Neural cell (in vitro differentiated cells): ENCODE data around the gene VAV2. TPM values are rescaled to one million over a fixed set of nuclear protein-coding genes. Genes with fewer than 3 reads are reported as not detected.

Experiments used
- H2AFZ ChIP-seq: fragments of 200-600, 300-800 bp; sonication (generic), shearing (Covaris generic); 2 replicates; pipeline ENCODE4 v1.6.0; 2014; ENCODE audit warnings: low read depth, mild to moderate bottlenecking, antibody characterized with exemption, low read length, moderate library complexity
- H3F3A ChIP-seq: fragments of 200-600 bp; shearing (Covaris generic); 2 replicates; pipeline ENCODE4 v1.6.1; 2016; ENCODE audit warnings: mild to moderate bottlenecking, moderate library complexity, mixed read lengths, antibody characterized with exemption, low read length; ENCODE audit not compliant: insufficient read depth, poor library complexity, severe bottlenecking
- H3K27ac ChIP-seq: fragments of 200-600, 300-800 bp; sonication (generic), shearing (Covaris generic); 2 replicates; pipeline ENCODE4 v1.5.1; 2014; ENCODE audit warnings: mild to moderate bottlenecking, low read length, moderate library complexity
- H3K27me3 ChIP-seq: fragments of 300-800, 200-600 bp; sonication (generic), shearing (Covaris generic); 2 replicates; pipeline ENCODE4 v1.6.0; 2014; ENCODE audit warnings: mild to moderate bottlenecking, low read depth, low read length, moderate library complexity; ENCODE audit not compliant: insufficient read depth
- H3K36me3 ChIP-seq: fragments of 300-800, 200-600 bp; sonication (generic), shearing (Covaris generic); 2 replicates; pipeline ENCODE4 v1.5.1; 2014; ENCODE audit warnings: mild to moderate bottlenecking, antibody characterized with exemption, low read length, moderate library complexity; ENCODE audit not compliant: insufficient read depth
- H3K4me2 ChIP-seq: fragments of 300-800, 200-600 bp; sonication (generic), shearing (Covaris generic); 2 replicates; pipeline ENCODE4 v1.6.0; 2014; ENCODE audit warnings: mild to moderate bottlenecking, low read length
- H3K4me3 ChIP-seq: fragments of 300-800, 200-600 bp; sonication (generic), shearing (Covaris generic); 2 replicates; pipeline ENCODE4 v1.5.1; 2014; ENCODE audit warnings: mild to moderate bottlenecking, low read length, moderate library complexity
- H3K79me2 ChIP-seq: fragments of 200-600 bp; shearing (Covaris generic); replicated peaks from 2 replicates; pipeline ENCODE4 v1.6.0; 2014; ENCODE audit warnings: mild to moderate bottlenecking, low read length, moderate library complexity; ENCODE audit not compliant: insufficient read depth
- H3K9ac ChIP-seq: fragments of 300-800, 200-600 bp; sonication (generic), shearing (Covaris generic); 2 replicates; pipeline ENCODE4 v1.6.1; 2016; ENCODE audit warnings: mild to moderate bottlenecking, low read length, mixed read lengths
- H3K9me2 ChIP-seq: fragments of 200-600 bp; shearing (Covaris generic); 2 replicates; pipeline ENCODE4 v1.6.1; 2016; ENCODE audit warnings: mild to moderate bottlenecking, low read length, mixed read lengths; ENCODE audit not compliant: insufficient read depth
- H3K9me3 ChIP-seq: fragments of 200-600, 300-800 bp; sonication (generic), shearing (Covaris generic); 2 replicates; pipeline ENCODE4 v1.6.1; 2016; ENCODE audit warnings: mild to moderate bottlenecking, mixed run types, low read length, moderate library complexity, mixed read lengths
- H4K20me1 ChIP-seq: fragments of 200-600 bp; shearing (Covaris generic); 2 replicates; pipeline ENCODE4 v1.6.1; 2016; ENCODE audit warnings: mild to moderate bottlenecking, mixed run types; ENCODE audit not compliant: insufficient read depth
- CTCF ChIP-seq: fragments of 450-650 bp; IDR thresholded peaks from 2 replicates; pipeline ENCODE4 v1.5.1; 2014; ENCODE audit warnings: antibody characterized with exemption, mild to moderate bottlenecking, moderate library complexity; ENCODE audit not compliant: poor library complexity, severe bottlenecking
- EP300 ChIP-seq: fragments of 450-650 bp; conservative IDR thresholded peaks from 2 replicates; pipeline ENCODE4 v1.6.1; 2014; ENCODE audit warnings: antibody characterized with exemption, mild to moderate bottlenecking, moderate library complexity; ENCODE audit not compliant: poor library complexity, severe bottlenecking
- EZH2 ChIP-seq: fragments of 200-600, 300-800 bp; shearing (Covaris generic), sonication (generic); IDR thresholded peaks from 2 replicates; pipeline ENCODE4 v1.6.1; 2014; ENCODE audit warnings: antibody characterized with exemption, low read length, borderline replicate concordance, mild to moderate bottlenecking; ENCODE audit not compliant: insufficient read depth, poor library complexity, severe bottlenecking
- MXI1 ChIP-seq: fragments of 450-650 bp; conservative IDR thresholded peaks from 2 replicates; pipeline ENCODE4 v1.6.1; 2014; ENCODE audit warnings: antibody characterized with exemption, mild to moderate bottlenecking; ENCODE audit not compliant: poor library complexity, severe bottlenecking
- POLR2AphosphoS5 ChIP-seq: IDR thresholded peaks from 2 replicates; pipeline ENCODE4 v1.6.1; 2012
- RAD21 ChIP-seq: fragments of 450-650 bp; conservative IDR thresholded peaks from 2 replicates; pipeline ENCODE4 v1.6.1; 2014; ENCODE audit warnings: antibody characterized with exemption, mild to moderate bottlenecking, moderate library complexity
- REST ChIP-seq: IDR thresholded peaks from 2 replicates; pipeline ENCODE4 v1.6.1; 2012; ENCODE audit warnings: borderline replicate concordance
- SMC3 ChIP-seq: fragments of 450-650 bp; conservative IDR thresholded peaks from 2 replicates; pipeline ENCODE4 v1.6.1; 2014; ENCODE audit warnings: antibody characterized with exemption, mild to moderate bottlenecking, moderate library complexity; ENCODE audit not compliant: poor library complexity
- TAF1 ChIP-seq: IDR thresholded peaks from 2 replicates; pipeline ENCODE4 v1.6.1; 2012; ENCODE audit warnings: low read depth
- polyA plus RNA-seq: library from polyadenylated mRNA; depleted of rRNA; stranded (reverse); fragments of >200 nt; gene quantifications from 2 replicates; pipeline ENCODE4 v1.2.3, GENCODE V29; 2014

The VAV2 gene
- polyA plus RNA-seq, 1 donor from 2014 or later = 35.2 TPM

- no peaks in the 10 kb centered on the region for H4K20me1 ChIP-seq
- H3F3A ChIP-seq = no peaks in the 10 kb centered on the region
- H3K9ac ChIP-seq = no peak overlapping the region
- H3K27ac ChIP-seq = no peak overlapping the region
- no peak for TF ChIP-seq MXI1
- no peak for TF ChIP-seq RAD21
- no peak for TF ChIP-seq TAF1
- TF ChIP-seq CTCF = no peak
- no peak for TF ChIP-seq SMC3
- TF ChIP-seq EP300 = no peak
- no peak for TF ChIP-seq POLR2AphosphoS5
- no peak for TF ChIP-seq EZH2
- no peak for TF ChIP-seq REST
- H3K4me3 ChIP-seq = no peak overlapping the region
- H3K9me3 ChIP-seq = no peaks in the 10 kb centered on the region
- H3K9me2 ChIP-seq = no peaks in the 10 kb centered on the region
- H3K4me2 ChIP-seq = no peak overlapping the region
- no peaks in the 10 kb centered on the region for H3K27me3 ChIP-seq
- H3K79me2 ChIP-seq = no peaks in the 10 kb centered on the region
- no peak overlapping the region for H2AFZ ChIP-seq
- H3K36me3 ChIP-seq = no peaks in the 10 kb centered on the region
These were observed 207.2 kb downstream of the VAV2 start for GRCh38 chr9:133784731-133785561.

GRCh38 chr9:133783331-133783731 is 208.8 kb downstream of the VAV2 start:
- H4K20me1 ChIP-seq = no peaks in the 10 kb centered on the region

More at GRCh38 chr9:133783331-133783731, 208.8 kb downstream of the VAV2 start:
- Histone ChIP-seq H3K36me3 (no peaks in the 10 kb centered on the region), H2AFZ (no peak overlapping the region), H3K79me2 (no peaks in the 10 kb centered on the region), H3K9ac (no peak overlapping the region), H3F3A (no peaks in the 10 kb centered on the region), H3K27me3 (no peaks in the 10 kb centered on the region), H3K9me3 (no peaks in the 10 kb centered on the region), H3K4me3 (no peak overlapping the region), H3K4me2 (no peak overlapping the region), H3K9me2 (no peaks in the 10 kb centered on the region), H3K27ac (no peak overlapping the region)
- TF ChIP-seq RAD21 = no peak
- TF ChIP-seq TAF1 = no peak
- no peak for TF ChIP-seq POLR2AphosphoS5
- no peak for TF ChIP-seq CTCF
- TF ChIP-seq REST = no peak
